Measurements from ENCODE around the gene ZFP42.

- TF ChIP-seq CTCF (IDR thresholded peaks at IDR 0.05; ENCODE audit: poor library complexity): no peak
- TF ChIP-seq EZH2 (IDR thresholded peaks at IDR 0.05; ENCODE audit: borderline replicate concordance): no peak
- TF ChIP-seq EZH2phosphoT487 (IDR thresholded peaks at IDR 0.05; ENCODE audit: low read depth, severe bottlenecking, unreplicated experiment): no peak
Observed at GRCh38 chr4:188046657-188047056, 51.1 kb downstream of the ZFP42 start.

Measured in hepatocyte (in vitro differentiated cells).